Measurements from ENCODE around the gene NUDT6.

The NUDT6 gene

GRCh38 chr4:122921971-122922876, at the start of gene NUDT6:
NUDT6 (minus strand) TSS chr4:122922597; CDS start chr4:122922572, 25 bp downstream.
- Histone ChIP-seq H3K4me1 (ENCODE audit: control insufficient read depth, low read depth, low read length) (peaks cover 7% of the 10 kb centered on the region), H3K27me3 (ENCODE audit: control insufficient read depth, insufficient read depth, low read length) (no peaks in the 10 kb centered on the region), H3K9ac (ENCODE audit: low read length) (peak within 1 kb of the TSS; percentile 92), H3K27ac (ENCODE audit: low read length) (peak within 1 kb of the TSS; percentile 91), H3K4me3 (ENCODE audit: low read length) (peak within 1 kb of the TSS; percentile 99), H3K9me3 (ENCODE audit: control insufficient read depth, low read depth, low read length) (no peaks in the 10 kb centered on the region), H3K36me3 (ENCODE audit: control insufficient read depth, low read depth, low read length) (no peaks in the 10 kb centered on the region)

- Histone ChIP-seq H3K4me3 (ENCODE audit: low read length) (no peak overlapping the region), H3K4me1 (ENCODE audit: control insufficient read depth, low read depth, low read length) (peaks cover 9% of the 10 kb centered on the region), H3K27me3 (ENCODE audit: control insufficient read depth, insufficient read depth, low read length) (no peaks in the 10 kb centered on the region), H3K36me3 (ENCODE audit: control insufficient read depth, low read depth, low read length) (no peaks in the 10 kb centered on the region), H3K9ac (ENCODE audit: low read length) (no peak overlapping the region), H3K27ac (ENCODE audit: low read length) (no peak overlapping the region), H3K9me3 (ENCODE audit: control insufficient read depth, low read depth, low read length) (no peaks in the 10 kb centered on the region)
Observed at GRCh38 chr4:122968227-122968812, 45.9 kb upstream of the NUDT6 start.

GRCh38 chr4:122967231-122967630, 44.8 kb upstream of the NUDT6 start:
- H3K27ac ChIP-seq (ENCODE audit: low read length) = no peak overlapping the region
- no peak overlapping the region for H3K4me3 ChIP-seq (ENCODE audit: low read length)
- no peaks in the 10 kb centered on the region for H3K9me3 ChIP-seq (ENCODE audit: control insufficient read depth, low read depth, low read length)
- no peak overlapping the region for H3K9ac ChIP-seq (ENCODE audit: low read length)
- H3K4me1 ChIP-seq (ENCODE audit: control insufficient read depth, low read depth, low read length) = peaks cover 9% of the 10 kb centered on the region
- no peaks in the 10 kb centered on the region for H3K27me3 ChIP-seq (ENCODE audit: control insufficient read depth, insufficient read depth, low read length)
- H3K36me3 ChIP-seq (ENCODE audit: control insufficient read depth, low read depth, low read length) = no peaks in the 10 kb centered on the region

GRCh38 chr4:122966201-122966600, 43.8 kb upstream of the NUDT6 start:
- H3K4me1 ChIP-seq (ENCODE audit: control insufficient read depth, low read depth, low read length) = peaks cover 9% of the 10 kb centered on the region
- no peak overlapping the region for H3K4me3 ChIP-seq (ENCODE audit: low read length)
- no peaks in the 10 kb centered on the region for H3K27me3 ChIP-seq (ENCODE audit: control insufficient read depth, insufficient read depth, low read length)
- H3K9ac ChIP-seq (ENCODE audit: low read length) = no peak overlapping the region
- no peak overlapping the region for H3K27ac ChIP-seq (ENCODE audit: low read length)
- H3K36me3 ChIP-seq (ENCODE audit: control insufficient read depth, low read depth, low read length) = no peaks in the 10 kb centered on the region
- peaks cover 6% of the 10 kb centered on the region for H3K9me3 ChIP-seq (ENCODE audit: control insufficient read depth, low read depth, low read length)

GRCh38 chr4:122963216-122963615, 40.8 kb upstream of the NUDT6 start:
- no peaks in the 10 kb centered on the region for H3K36me3 ChIP-seq (ENCODE audit: control insufficient read depth, low read depth, low read length)
- peaks cover 6% of the 10 kb centered on the region for H3K9me3 ChIP-seq (ENCODE audit: control insufficient read depth, low read depth, low read length)
- H3K4me3 ChIP-seq (ENCODE audit: low read length) = no peak overlapping the region
- H3K4me1 ChIP-seq (ENCODE audit: control insufficient read depth, low read depth, low read length) = peaks cover 9% of the 10 kb centered on the region
- no peak overlapping the region for H3K27ac ChIP-seq (ENCODE audit: low read length)
- H3K27me3 ChIP-seq (ENCODE audit: control insufficient read depth, insufficient read depth, low read length) = no peaks in the 10 kb centered on the region
- no peak overlapping the region for H3K9ac ChIP-seq (ENCODE audit: low read length)

- peaks cover 2% of the 10 kb centered on the region for H3K36me3 ChIP-seq (ENCODE audit: control insufficient read depth, low read depth, low read length)
- no peak overlapping the region for H3K27ac ChIP-seq (ENCODE audit: low read length)
- H3K4me1 ChIP-seq (ENCODE audit: control insufficient read depth, low read depth, low read length) = no peaks in the 10 kb centered on the region
- H3K9ac ChIP-seq (ENCODE audit: low read length) = no peak overlapping the region
- no peaks in the 10 kb centered on the region for H3K27me3 ChIP-seq (ENCODE audit: control insufficient read depth, insufficient read depth, low read length)
- peaks cover 6% of the 10 kb centered on the region for H3K9me3 ChIP-seq (ENCODE audit: control insufficient read depth, low read depth, low read length)
- H3K4me3 ChIP-seq (ENCODE audit: low read length) = no peak overlapping the region
Observed at GRCh38 chr4:122960611-122961000, 38.2 kb upstream of the NUDT6 start.

- no peaks in the 10 kb centered on the region for H3K4me1 ChIP-seq (ENCODE audit: control insufficient read depth, low read depth, low read length)
- H3K27me3 ChIP-seq (ENCODE audit: control insufficient read depth, insufficient read depth, low read length) = no peaks in the 10 kb centered on the region
- H3K9me3 ChIP-seq (ENCODE audit: control insufficient read depth, low read depth, low read length) = peaks cover 6% of the 10 kb centered on the region
- peaks cover 2% of the 10 kb centered on the region for H3K36me3 ChIP-seq (ENCODE audit: control insufficient read depth, low read depth, low read length)
- H3K9ac ChIP-seq (ENCODE audit: low read length) = no peak overlapping the region
- no peak overlapping the region for H3K27ac ChIP-seq (ENCODE audit: low read length)
- no peak overlapping the region for H3K4me3 ChIP-seq (ENCODE audit: low read length)
Observed at GRCh38 chr4:122959981-122960610, 37.7 kb upstream of the NUDT6 start.

GRCh38 chr4:122959441-122959840, 37.0 kb upstream of the NUDT6 start:
- Histone ChIP-seq H3K36me3 (ENCODE audit: control insufficient read depth, low read depth, low read length) (peaks cover 8% of the 10 kb centered on the region), H3K9me3 (ENCODE audit: control insufficient read depth, low read depth, low read length) (peaks cover 6% of the 10 kb centered on the region), H3K4me1 (ENCODE audit: control insufficient read depth, low read depth, low read length) (no peaks in the 10 kb centered on the region), H3K4me3 (ENCODE audit: low read length) (no peak overlapping the region), H3K9ac (ENCODE audit: low read length) (no peak overlapping the region), H3K27ac (ENCODE audit: low read length) (no peak overlapping the region), H3K27me3 (ENCODE audit: control insufficient read depth, insufficient read depth, low read length) (no peaks in the 10 kb centered on the region)

GRCh38 chr4:122958505-122958904, 36.1 kb upstream of the NUDT6 start:
- H3K9ac ChIP-seq (ENCODE audit: low read length) = no peak overlapping the region
- no peaks in the 10 kb centered on the region for H3K27me3 ChIP-seq (ENCODE audit: control insufficient read depth, insufficient read depth, low read length)
- peaks cover 10% of the 10 kb centered on the region for H3K36me3 ChIP-seq (ENCODE audit: control insufficient read depth, low read depth, low read length)
- no peak overlapping the region for H3K27ac ChIP-seq (ENCODE audit: low read length)
- H3K4me3 ChIP-seq (ENCODE audit: low read length) = no peak overlapping the region
- peaks cover 6% of the 10 kb centered on the region for H3K9me3 ChIP-seq (ENCODE audit: control insufficient read depth, low read depth, low read length)
- H3K4me1 ChIP-seq (ENCODE audit: control insufficient read depth, low read depth, low read length) = no peaks in the 10 kb centered on the region

- Histone ChIP-seq H3K4me1 (ENCODE audit: control insufficient read depth, low read depth, low read length) (no peaks in the 10 kb centered on the region), H3K9me3 (ENCODE audit: control insufficient read depth, low read depth, low read length) (no peaks in the 10 kb centered on the region), H3K36me3 (ENCODE audit: control insufficient read depth, low read depth, low read length) (peaks cover 48% of the 10 kb centered on the region), H3K27ac (ENCODE audit: low read length) (no peak overlapping the region), H3K4me3 (ENCODE audit: low read length) (no peak overlapping the region), H3K27me3 (ENCODE audit: control insufficient read depth, insufficient read depth, low read length) (no peaks in the 10 kb centered on the region), H3K9ac (ENCODE audit: low read length) (no peak overlapping the region)
Observed at GRCh38 chr4:122953924-122954323, 31.5 kb upstream of the NUDT6 start.

- Histone ChIP-seq H3K4me1 (ENCODE audit: control insufficient read depth, low read depth, low read length) (no peaks in the 10 kb centered on the region), H3K9ac (ENCODE audit: low read length) (no peak overlapping the region), H3K27ac (ENCODE audit: low read length) (no peak overlapping the region), H3K4me3 (ENCODE audit: low read length) (no peak overlapping the region), H3K9me3 (ENCODE audit: control insufficient read depth, low read depth, low read length) (no peaks in the 10 kb centered on the region), H3K36me3 (ENCODE audit: control insufficient read depth, low read depth, low read length) (peaks cover 59% of the 10 kb centered on the region), H3K27me3 (ENCODE audit: control insufficient read depth, insufficient read depth, low read length) (no peaks in the 10 kb centered on the region)
Observed at GRCh38 chr4:122952028-122952427, 29.6 kb upstream of the NUDT6 start.

Data from iPS-18a (cell line).